ENCODE results near the gene ME1.

ME1 gene

GRCh38 chr6:83430611-83431544 lies at the start of gene ME1:
ME1 (minus strand) TSS chr6:83431051; CDS start chr6:83430954, 97 bp downstream.
- peak; percentile 13 for DNase-seq (ENCODE audit: low read depth)
- peak within 1 kb of the TSS; percentile 75 for H3K4me3 ChIP-seq (ENCODE audit: low read depth, low read length)
- TF ChIP-seq CTCF (IDR thresholded peaks at IDR 0.05; ENCODE audit: low read depth, low read length, missing control alignments): no peak
- in situ Hi-C loops (cut with HindIII; ENCODE audit: low sequenced_read_pairs): no loop called here

GRCh38 chr6:83480470-83480869 lies 49.6 kb upstream of the ME1 start:
- no peak overlapping the region for H3K4me3 ChIP-seq (ENCODE audit: low read depth, low read length)
- DNase-seq (ENCODE audit: low read depth): no peak
- in situ Hi-C loops (cut with HindIII; ENCODE audit: low sequenced_read_pairs): no loop called here
- TF ChIP-seq CTCF (IDR thresholded peaks at IDR 0.05; ENCODE audit: low read depth, low read length, missing control alignments): no peak

- H3K4me3 ChIP-seq (ENCODE audit: low read depth, low read length): no peak overlapping the region
- DNase-seq (ENCODE audit: low read depth): no peak
- in situ Hi-C loops (cut with HindIII; ENCODE audit: low sequenced_read_pairs): no loop called here
- no peak for TF ChIP-seq CTCF (IDR thresholded peaks at IDR 0.05; ENCODE audit: low read depth, low read length, missing control alignments)
Measured at GRCh38 chr6:83479389-83479788, 48.5 kb upstream of the ME1 start.

- H3K4me3 ChIP-seq (ENCODE audit: low read depth, low read length): no peak overlapping the region
- DNase-seq (ENCODE audit: low read depth): no peak
- in situ Hi-C loops (cut with HindIII; ENCODE audit: low sequenced_read_pairs): no loop called here
- no peak for TF ChIP-seq CTCF (IDR thresholded peaks at IDR 0.05; ENCODE audit: low read depth, low read length, missing control alignments)
Measured at GRCh38 chr6:83476971-83477370, 46.1 kb upstream of the ME1 start.

- no peak overlapping the region for H3K4me3 ChIP-seq (ENCODE audit: low read depth, low read length)
- no peak for TF ChIP-seq CTCF (IDR thresholded peaks at IDR 0.05; ENCODE audit: low read depth, low read length, missing control alignments)
- DNase-seq (ENCODE audit: low read depth): peak; percentile 4
- in situ Hi-C loops (cut with HindIII; ENCODE audit: low sequenced_read_pairs): no loop called here
Measured at GRCh38 chr6:83474309-83474708, 43.5 kb upstream of the ME1 start.

GRCh38 chr6:83472767-83473166 lies 41.9 kb upstream of the ME1 start:
- TF ChIP-seq CTCF (IDR thresholded peaks at IDR 0.05; ENCODE audit: low read depth, low read length, missing control alignments): no peak
- no peak for DNase-seq (ENCODE audit: low read depth)
- no peak overlapping the region for H3K4me3 ChIP-seq (ENCODE audit: low read depth, low read length)
- in situ Hi-C loops (cut with HindIII; ENCODE audit: low sequenced_read_pairs): no loop called here
